C4-2B (cell line): ENCODE data around the gene FBH1.
"Not testable (repeated sequence)": the region's sequence is repeated elsewhere in the genome, so short reads cannot be mapped to it uniquely, and the experiment has no call there.

Source experiments
- H3K27ac ChIP-seq: fragments of 450-650 bp; 2 replicates; pipeline ENCODE4 v1.5.1; 2017
- CTCF ChIP-seq: fragments of 450-650 bp; conservative IDR thresholded peaks from 2 replicates; pipeline ENCODE4 v1.5.1; 2017; ENCODE audit warnings: mild to moderate bottlenecking
- ZFX ChIP-seq: fragments of 450-650 bp; IDR thresholded peaks from 2 replicates; pipeline ENCODE4 v1.6.1; 2017

FBH1 gene

GRCh38 chr10:5961405-5962100 is 71.5 kb downstream of the FBH1 start:
- no peak overlapping the region for H3K27ac ChIP-seq
- no peak for TF ChIP-seq ZFX
- TF ChIP-seq CTCF, result no peak

GRCh38 chr10:5962358-5962940 is 72.4 kb downstream of the FBH1 start:
- H3K27ac ChIP-seq, result not testable (repeated sequence)

- H3K27ac ChIP-seq, result no peak overlapping the region
- TF ChIP-seq ZFX (no peak), CTCF (no peak)
Measured at GRCh38 chr10:5963071-5963470, 73.0 kb downstream of the FBH1 start.

GRCh38 chr10:5963591-5963990 is 73.5 kb downstream of the FBH1 start:
- TF ChIP-seq CTCF, result no peak
- TF ChIP-seq ZFX, result no peak
- H3K27ac ChIP-seq, result no peak overlapping the region

GRCh38 chr10:5964736-5965135 is 74.7 kb downstream of the FBH1 start:
- no peak overlapping the region for H3K27ac ChIP-seq
- TF ChIP-seq ZFX (no peak), CTCF (no peak)

- TF ChIP-seq CTCF, result no peak
- TF ChIP-seq ZFX, result no peak
Measured at GRCh38 chr10:5965266-5965665, 75.2 kb downstream of the FBH1 start.

GRCh38 chr10:5968037-5968680 is 78.1 kb downstream of the FBH1 start:
- no peak overlapping the region for H3K27ac ChIP-seq
- TF ChIP-seq CTCF (no peak), ZFX (no peak)

More at GRCh38 chr10:5965266-5965665, 75.2 kb downstream of the FBH1 start:
- H3K27ac ChIP-seq, result no peak overlapping the region
